HG03558 (cell line): Measurements from ENCODE around the gene TXNDC17.
"Not testable (repeated sequence)": the region's sequence is repeated elsewhere in the genome, so short reads cannot be mapped to it uniquely, and the experiment has no call there.

Experiments used
- ATAC-seq: cut with Tn5 transposase; IDR thresholded peaks from one replicate; pipeline ENCODE4 v1.9.1; 2021; ENCODE audit warnings: moderate number of reproducible peaks; ENCODE audit not compliant: unreplicated experiment; ENCODE audit errors: extremely low read depth

TXNDC17 gene

GRCh38 chr17:6636616-6637457 lies 4.0 kb upstream of the TXNDC17 start:
- no peak for ATAC-seq

- no peak for ATAC-seq
Measured at GRCh38 chr17:6637458-6637840, 3.4 kb upstream of the TXNDC17 start.

GRCh38 chr17:6638046-6638908 lies 2.6 kb upstream of the TXNDC17 start:
- no peak for ATAC-seq

GRCh38 chr17:6639014-6639585 lies 1.8 kb upstream of the TXNDC17 start:
- ATAC-seq = no peak

GRCh38 chr17:6639586-6640535 lies 999 bp upstream of the TXNDC17 start:
- no peak for ATAC-seq

GRCh38 chr17:6641247-6641863 lies 495 bp downstream of the TXNDC17 start:
- ATAC-seq = no peak

GRCh38 chr17:6642592-6642991 lies 1.7 kb downstream of the TXNDC17 start:
- no peak for ATAC-seq

- no peak for ATAC-seq
Measured at GRCh38 chr17:6643451-6644125, 2.7 kb downstream of the TXNDC17 start.

- ATAC-seq = no peak
Measured at GRCh38 chr17:6648181-6648580, 7.3 kb downstream of the TXNDC17 start.

GRCh38 chr17:6651354-6651918 lies 10.6 kb downstream of the TXNDC17 start, which contains the start of the genes C17orf100 and MED31:
TSS of gene C17orf100 (plus strand) at chr17:6651762. CDS start at chr17:6651914, 152 bp downstream.
TSS of gene MED31 (minus strand) at chr17:6651605. CDS start at chr17:6651528, 77 bp downstream.
- ATAC-seq = peak; percentile 51

GRCh38 chr17:6651919-6652452 lies 11.1 kb downstream of the TXNDC17 start:
- ATAC-seq = peak; percentile 9

- no peak for ATAC-seq
Measured at GRCh38 chr17:6654841-6655731, 14.2 kb downstream of the TXNDC17 start.

GRCh38 chr17:6655732-6656361 lies 15.0 kb downstream of the TXNDC17 start:
- not testable (repeated sequence) for ATAC-seq

GRCh38 chr17:6656797-6657632 lies 16.2 kb downstream of the TXNDC17 start:
- ATAC-seq = not testable (repeated sequence)

GRCh38 chr17:6657633-6658287 lies 16.9 kb downstream of the TXNDC17 start:
- no peak for ATAC-seq
